ENCODE data around the gene MT1M.

Gene MT1M

DNA sequence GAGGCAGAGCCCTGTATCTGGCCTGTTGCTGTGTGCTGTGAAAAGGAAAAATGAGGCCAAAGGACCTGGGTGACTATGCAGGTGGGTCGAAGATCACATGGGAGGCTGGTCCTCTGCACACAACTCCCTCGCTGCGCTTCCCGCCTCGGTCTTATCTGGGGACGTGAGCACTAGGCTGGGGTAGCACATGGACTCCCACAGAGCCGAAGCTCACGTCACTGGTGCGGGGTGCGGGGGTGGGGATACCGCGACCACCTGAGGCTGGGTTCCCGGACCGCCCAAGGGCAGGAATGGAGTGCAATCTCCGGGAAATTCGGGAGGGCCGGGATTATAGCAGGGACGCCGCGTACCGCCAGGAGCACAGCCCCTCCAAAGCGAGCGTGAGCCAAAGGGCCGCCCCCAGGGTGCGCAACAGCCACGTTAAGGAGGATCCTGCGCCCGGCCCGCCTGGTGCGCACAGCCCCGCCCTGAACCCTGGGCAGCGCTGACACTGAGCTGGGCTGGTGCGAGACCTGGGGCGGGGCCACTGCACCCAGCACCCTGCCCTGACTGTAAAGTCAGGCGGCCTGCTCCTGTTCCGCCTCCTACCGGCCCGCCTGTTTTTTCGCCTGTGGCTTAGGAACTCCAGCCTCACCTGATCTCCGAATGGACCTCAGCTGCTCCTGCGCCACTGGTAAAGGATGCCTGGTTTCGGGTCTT, 10.8 kb downstream of the MT1M start:
- Histone ChIP-seq H3K79me2 (ENCODE audit: insufficient read depth, low read length) (no peaks in the 10 kb centered on the region), H4K20me1 (ENCODE audit: low read depth, low read length) (no peaks in the 10 kb centered on the region), H3K9me2 (replicated peaks; ENCODE audit: insufficient read depth, low read length) (no peaks in the 10 kb centered on the region), H3F3A (ENCODE audit: insufficient read depth) (no peaks in the 10 kb centered on the region), H3K27me3 (ENCODE audit: low read length) (no peaks in the 10 kb centered on the region), H3K9ac (ENCODE audit: low read length) (no peak overlapping the region), H3K36me3 (ENCODE audit: low read length) (no peaks in the 10 kb centered on the region), H3K4me3 (ENCODE audit: insufficient read depth, low read length, poor library complexity, severe bottlenecking) (no peak overlapping the region), H3K27ac (ENCODE audit: low read depth, low read length) (no peak overlapping the region), H2AFZ (ENCODE audit: low read depth, low read length, severe bottlenecking) (no peak overlapping the region), H3K4me2 (ENCODE audit: low read depth, low read length, poor library complexity, severe bottlenecking) (peak overlapping the region; percentile 12), H3K9me3 (ENCODE audit: insufficient read depth, low read length) (no peaks in the 10 kb centered on the region)
- TF ChIP-seq EZH2phosphoT487 (conservative IDR thresholded peaks at IDR 0.05; ENCODE audit: low read length) = no peak
- TF ChIP-seq, protein P1, sequence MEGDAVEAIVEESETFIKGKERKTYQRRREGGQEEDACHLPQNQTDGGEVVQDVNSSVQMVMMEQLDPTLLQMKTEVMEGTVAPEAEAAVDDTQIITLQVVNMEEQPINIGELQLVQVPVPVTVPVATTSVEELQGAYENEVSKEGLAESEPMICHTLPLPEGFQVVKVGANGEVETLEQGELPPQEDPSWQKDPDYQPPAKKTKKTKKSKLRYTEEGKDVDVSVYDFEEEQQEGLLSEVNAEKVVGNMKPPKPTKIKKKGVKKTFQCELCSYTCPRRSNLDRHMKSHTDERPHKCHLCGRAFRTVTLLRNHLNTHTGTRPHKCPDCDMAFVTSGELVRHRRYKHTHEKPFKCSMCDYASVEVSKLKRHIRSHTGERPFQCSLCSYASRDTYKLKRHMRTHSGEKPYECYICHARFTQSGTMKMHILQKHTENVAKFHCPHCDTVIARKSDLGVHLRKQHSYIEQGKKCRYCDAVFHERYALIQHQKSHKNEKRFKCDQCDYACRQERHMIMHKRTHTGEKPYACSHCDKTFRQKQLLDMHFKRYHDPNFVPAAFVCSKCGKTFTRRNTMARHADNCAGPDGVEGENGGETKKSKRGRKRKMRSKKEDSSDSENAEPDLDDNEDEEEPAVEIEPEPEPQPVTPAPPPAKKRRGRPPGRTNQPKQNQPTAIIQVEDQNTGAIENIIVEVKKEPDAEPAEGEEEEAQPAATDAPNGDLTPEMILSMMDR (IDR thresholded peaks at IDR 0.05; ENCODE audit: insufficient read depth, low read length, poor library complexity, severe bottlenecking) = no peak

DNA sequence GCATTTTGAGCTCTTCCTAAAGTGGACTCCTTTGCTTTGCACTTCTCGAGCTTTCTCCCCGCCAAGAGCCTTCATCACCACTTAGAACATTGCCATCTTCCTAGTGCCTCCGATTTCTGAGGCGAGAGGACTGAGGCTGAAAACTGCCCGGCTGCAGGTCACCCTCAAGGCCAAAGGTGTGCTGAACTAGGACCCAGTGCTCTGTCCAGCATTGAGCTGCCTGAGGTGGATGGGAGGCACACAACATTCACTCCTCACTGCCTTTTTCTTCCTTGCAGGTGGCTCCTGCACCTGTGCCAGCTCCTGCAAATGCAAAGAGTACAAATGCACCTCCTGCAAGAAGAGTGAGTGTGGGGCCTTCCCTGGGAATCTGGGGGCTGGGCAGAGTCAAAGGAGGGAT, 11.4 kb downstream of the MT1M start:
- no peaks in the 10 kb centered on the region for H3K9me2 ChIP-seq (replicated peaks; ENCODE audit: insufficient read depth, low read length)
- no peak overlapping the region for H3K4me3 ChIP-seq (ENCODE audit: insufficient read depth, low read length, poor library complexity, severe bottlenecking)
- TF ChIP-seq, protein P1 (IDR thresholded peaks at IDR 0.05; ENCODE audit: insufficient read depth, low read length, poor library complexity, severe bottlenecking) = no peak
- no peak for TF ChIP-seq EZH2phosphoT487 (conservative IDR thresholded peaks at IDR 0.05; ENCODE audit: low read length)
- peak overlapping the region; percentile 12 for H3K4me2 ChIP-seq (ENCODE audit: low read depth, low read length, poor library complexity, severe bottlenecking)
- H3K9ac ChIP-seq (ENCODE audit: low read length) = no peak overlapping the region
- no peaks in the 10 kb centered on the region for H3K9me3 ChIP-seq (ENCODE audit: insufficient read depth, low read length)
- no peak overlapping the region for H2AFZ ChIP-seq (ENCODE audit: low read depth, low read length, severe bottlenecking)
- no peaks in the 10 kb centered on the region for H3K79me2 ChIP-seq (ENCODE audit: insufficient read depth, low read length)
- no peak overlapping the region for H3K27ac ChIP-seq (ENCODE audit: low read depth, low read length)
- no peaks in the 10 kb centered on the region for H4K20me1 ChIP-seq (ENCODE audit: low read depth, low read length)
- H3F3A ChIP-seq (ENCODE audit: insufficient read depth) = no peaks in the 10 kb centered on the region
- no peaks in the 10 kb centered on the region for H3K36me3 ChIP-seq (ENCODE audit: low read length)
- H3K27me3 ChIP-seq (ENCODE audit: low read length) = no peaks in the 10 kb centered on the region

DNA sequence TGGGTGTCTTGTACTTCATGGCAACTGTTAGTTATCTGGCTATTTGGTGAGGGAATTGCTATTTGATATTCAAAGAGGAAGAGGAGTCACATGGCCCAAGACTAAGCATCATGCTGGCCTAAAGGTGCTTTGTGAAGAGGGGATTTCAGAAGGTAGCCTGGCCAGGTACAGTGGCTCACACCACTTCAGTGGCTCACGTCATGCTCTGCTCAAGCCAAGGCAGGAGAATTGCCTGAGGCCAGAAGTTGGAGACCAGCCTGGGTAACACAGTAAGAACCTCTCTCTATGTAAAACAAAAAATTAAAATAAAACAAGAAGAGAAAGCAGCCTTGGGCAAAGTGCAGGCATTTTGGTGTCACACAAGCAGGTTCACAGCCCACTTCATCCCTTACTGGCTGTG, 12.9 kb downstream of the MT1M start:
- H3F3A ChIP-seq (ENCODE audit: insufficient read depth) = no peaks in the 10 kb centered on the region
- no peaks in the 10 kb centered on the region for H4K20me1 ChIP-seq (ENCODE audit: low read depth, low read length)
- no peak overlapping the region for H3K4me2 ChIP-seq (ENCODE audit: low read depth, low read length, poor library complexity, severe bottlenecking)
- H3K79me2 ChIP-seq (ENCODE audit: insufficient read depth, low read length) = no peaks in the 10 kb centered on the region
- H3K9me3 ChIP-seq (ENCODE audit: insufficient read depth, low read length) = no peaks in the 10 kb centered on the region
- H3K36me3 ChIP-seq (ENCODE audit: low read length) = no peaks in the 10 kb centered on the region
- TF ChIP-seq, protein P1 (IDR thresholded peaks at IDR 0.05; ENCODE audit: insufficient read depth, low read length, poor library complexity, severe bottlenecking) = no peak
- TF ChIP-seq EZH2phosphoT487 (conservative IDR thresholded peaks at IDR 0.05; ENCODE audit: low read length) = no peak
- no peak overlapping the region for H3K9ac ChIP-seq (ENCODE audit: low read length)
- H3K27ac ChIP-seq (ENCODE audit: low read depth, low read length) = no peak overlapping the region
- no peak overlapping the region for H3K4me3 ChIP-seq (ENCODE audit: insufficient read depth, low read length, poor library complexity, severe bottlenecking)
- no peak overlapping the region for H2AFZ ChIP-seq (ENCODE audit: low read depth, low read length, severe bottlenecking)
- H3K27me3 ChIP-seq (ENCODE audit: low read length) = no peaks in the 10 kb centered on the region
- no peaks in the 10 kb centered on the region for H3K9me2 ChIP-seq (replicated peaks; ENCODE audit: insufficient read depth, low read length)
